H9 (cell line): ENCODE results near the gene IL15RA. TPM values are rescaled to one million over a fixed set of nuclear protein-coding genes. Genes with fewer than 3 reads are reported as not detected.

Experiments
- DNase-seq: peaks from one replicate; pipeline ENCODE4 v3.0.0-alpha.2; 2017
- H2AFZ ChIP-seq: one replicate; pipeline ENCODE4 v1.6.1; 2013; ENCODE audit warnings: mild to moderate bottlenecking, low read length, control low read depth, moderate library complexity
- H2AK5ac ChIP-seq: 2 replicates; pipeline ENCODE4 v1.6.1; 2013; ENCODE audit warnings: low read length, control low read depth, mixed read lengths; ENCODE audit not compliant: insufficient read length
- H2BK120ac ChIP-seq: one replicate; pipeline ENCODE4 v1.6.1; 2013; ENCODE audit warnings: low read depth, mild to moderate bottlenecking, low read length, control low read depth, inconsistent platforms; ENCODE audit not compliant: poor library complexity, severe bottlenecking
- H2BK12ac ChIP-seq: 2 replicates; pipeline ENCODE4 v1.6.1; 2013; ENCODE audit warnings: low read length, control low read depth, mixed read lengths, low read depth; ENCODE audit not compliant: insufficient read length
- H2BK15ac ChIP-seq: 2 replicates; pipeline ENCODE4 v1.6.1; 2013; ENCODE audit warnings: low read depth, low read length, control low read depth
- H2BK20ac ChIP-seq: one replicate; pipeline ENCODE4 v1.6.1; 2013; ENCODE audit warnings: low read depth, mild to moderate bottlenecking, low read length, control low read depth, inconsistent platforms; ENCODE audit not compliant: poor library complexity, severe bottlenecking
- H2BK5ac ChIP-seq: 2 replicates; pipeline ENCODE4 v1.6.1; 2013; ENCODE audit warnings: low read length, control low read depth, mixed read lengths; ENCODE audit not compliant: insufficient read length
- H3K14ac ChIP-seq: 2 replicates; pipeline ENCODE4 v1.6.1; 2013; ENCODE audit warnings: low read length, control low read depth; ENCODE audit not compliant: insufficient read depth
- H3K18ac ChIP-seq: 2 replicates; pipeline ENCODE4 v1.6.1; 2013; ENCODE audit warnings: low read depth, mild to moderate bottlenecking, mixed read lengths, low read length, control low read depth; ENCODE audit not compliant: insufficient read length
- H3K23ac ChIP-seq: 2 replicates; pipeline ENCODE4 v1.6.1; 2013; ENCODE audit warnings: low read length, control low read depth, mixed read lengths, low read depth; ENCODE audit not compliant: insufficient read length
- H3K23me2 ChIP-seq: 2 replicates; pipeline ENCODE4 v1.6.1; 2013; ENCODE audit warnings: low read depth, mild to moderate bottlenecking, mixed read lengths, low read length, control low read depth; ENCODE audit not compliant: insufficient read length, poor library complexity, severe bottlenecking
- H3K27ac ChIP-seq: 2 replicates; pipeline ENCODE4 v1.5.1; 2013; ENCODE audit warnings: low read length, control low read depth, mixed read lengths, low read depth; ENCODE audit not compliant: insufficient read length
- H3K27me3 ChIP-seq: 2 replicates; pipeline ENCODE4 v1.6.1; 2013; ENCODE audit warnings: low read length, control low read depth, inconsistent platforms; ENCODE audit not compliant: insufficient read depth
- H3K4ac ChIP-seq: 2 replicates; pipeline ENCODE4 v1.6.1; 2013; ENCODE audit warnings: low read depth, mild to moderate bottlenecking, control low read depth, inconsistent platforms, low read length, moderate library complexity
- H3K4me1 ChIP-seq: 2 replicates; pipeline ENCODE4 v1.6.1; 2013; ENCODE audit warnings: low read length, control low read depth, inconsistent platforms; ENCODE audit not compliant: insufficient read depth
- H3K4me2 ChIP-seq: 2 replicates; pipeline ENCODE4 v1.6.1; 2013; ENCODE audit warnings: low read length, control low read depth, mixed read lengths; ENCODE audit not compliant: insufficient read length, insufficient read depth
- H3K56ac ChIP-seq: 2 replicates; pipeline ENCODE4 v1.6.1; 2013; ENCODE audit warnings: low read depth, mild to moderate bottlenecking, mixed read lengths, low read length, control low read depth; ENCODE audit not compliant: insufficient read length
- H3K79me1 ChIP-seq: 2 replicates; pipeline ENCODE4 v1.6.1; 2013; ENCODE audit warnings: low read depth, mild to moderate bottlenecking, moderate library complexity, low read length, control low read depth, inconsistent platforms; ENCODE audit not compliant: insufficient read depth, poor library complexity, severe bottlenecking
- H3K79me2 ChIP-seq: 2 replicates; pipeline ENCODE4 v1.6.1; 2013; ENCODE audit warnings: low read length, control low read depth, inconsistent platforms; ENCODE audit not compliant: insufficient read depth
- H3K9ac ChIP-seq: 2 replicates; pipeline ENCODE4 v1.6.1; 2013; ENCODE audit warnings: low read length, control low read depth, mixed read lengths; ENCODE audit not compliant: insufficient read length; ENCODE audit errors: extremely low read depth
- H3K9me3 ChIP-seq: one replicate; pipeline ENCODE4 v1.6.1; 2013; ENCODE audit warnings: low read depth, low read length, inconsistent platforms; ENCODE audit not compliant: control insufficient read depth
- H3T11ph ChIP-seq: one replicate; pipeline ENCODE4 v1.6.1; 2013; ENCODE audit warnings: mild to moderate bottlenecking, low read length, control low read depth, inconsistent platforms
- H4K20me1 ChIP-seq: one replicate; pipeline ENCODE4 v1.6.1; 2013; ENCODE audit not compliant: control insufficient read depth, insufficient read length, insufficient read depth
- H4K5ac ChIP-seq: 2 replicates; pipeline ENCODE4 v1.6.1; 2013; ENCODE audit warnings: low read depth, mild to moderate bottlenecking, mixed read lengths, low read length, control low read depth; ENCODE audit not compliant: insufficient read length
- H4K8ac ChIP-seq: replicated peaks from 2 replicates; pipeline ENCODE4 v1.6.1; 2013; ENCODE audit warnings: low read length, control low read depth, mixed read lengths, low read depth; ENCODE audit not compliant: insufficient read length
- H4K91ac ChIP-seq: 2 replicates; pipeline ENCODE4 v1.6.1; 2013; ENCODE audit warnings: low read depth, mild to moderate bottlenecking, moderate library complexity, mixed read lengths, low read length, control low read depth; ENCODE audit not compliant: insufficient read length
- H3K27ac Mint-ChIP-seq, 3 experiments: 2 replicates in 2 of 3; 3 replicates in 1 of 3; pipeline ENCODE4 v1.8.0; 2020 to 2021; ENCODE audit warnings: mixed read lengths in 3 of 3, mild to moderate bottlenecking in 1 of 3, moderate library complexity in 1 of 3
- H3K27me3 Mint-ChIP-seq: 2 replicates; pipeline ENCODE4 v1.8.0; 2021; ENCODE audit warnings: low read depth, mild to moderate bottlenecking, moderate library complexity, mixed read lengths
- H3K36me3 Mint-ChIP-seq, 3 experiments: 2 replicates in 2 of 3; 3 replicates in 1 of 3; pipeline ENCODE4 v1.8.0; 2020 to 2021; ENCODE audit warnings: low read depth in 3 of 3, mixed read lengths in 3 of 3; ENCODE audit not compliant: insufficient read depth in 1 of 3
- H3K4me1 Mint-ChIP-seq, 2 experiments: 2 replicates each; pipeline ENCODE4 v1.8.0; 2020; ENCODE audit warnings: mixed read lengths in 2 of 2
- H3K4me3 Mint-ChIP-seq, 2 experiments: 2 replicates in 1 of 2; 3 replicates in 1 of 2; pipeline ENCODE4 v1.8.0; 2020 to 2021; ENCODE audit warnings: mild to moderate bottlenecking in 2 of 2, mixed read lengths in 2 of 2, moderate library complexity in 1 of 2
- H3K9me3 Mint-ChIP-seq, 2 experiments: 2 replicates in 1 of 2; 3 replicates in 1 of 2; pipeline ENCODE4 v1.8.0; 2020; ENCODE audit warnings: mild to moderate bottlenecking in 2 of 2, mixed read lengths in 2 of 2, moderate library complexity in 1 of 2
- WGBS: extraction: QIAGEN DNeasy Blood & Tissue Kit; methylation state at CpG from one replicate; pipeline ENCODE4 v1.1.7; 2013; ENCODE audit warnings: missing lambda C conversion rate, low lambda C conversion rate, mixed read lengths; ENCODE audit not compliant: insufficient read length; ENCODE audit errors: extremely low coverage; 5-methylcytosine and 5-hydroxymethylcytosine counted together
- total RNA-seq: library from RNA; stranded (reverse); gene quantifications from 2 replicates; pipeline ENCODE4 v1.2.1, GENCODE V29; 2021
- TF ChIP-seq, protein P1 (sequence below): fragments of 200-600 bp; sonication (generic); conservative IDR thresholded peaks from 3 replicates; pipeline ENCODE4 v1.8.0; 2021; ENCODE audit warnings: antibody characterized with exemption, mild to moderate bottlenecking

The IL15RA gene
- total RNA-seq, 1 experiment from 2014 or later, result 0.31 TPM

DNA sequence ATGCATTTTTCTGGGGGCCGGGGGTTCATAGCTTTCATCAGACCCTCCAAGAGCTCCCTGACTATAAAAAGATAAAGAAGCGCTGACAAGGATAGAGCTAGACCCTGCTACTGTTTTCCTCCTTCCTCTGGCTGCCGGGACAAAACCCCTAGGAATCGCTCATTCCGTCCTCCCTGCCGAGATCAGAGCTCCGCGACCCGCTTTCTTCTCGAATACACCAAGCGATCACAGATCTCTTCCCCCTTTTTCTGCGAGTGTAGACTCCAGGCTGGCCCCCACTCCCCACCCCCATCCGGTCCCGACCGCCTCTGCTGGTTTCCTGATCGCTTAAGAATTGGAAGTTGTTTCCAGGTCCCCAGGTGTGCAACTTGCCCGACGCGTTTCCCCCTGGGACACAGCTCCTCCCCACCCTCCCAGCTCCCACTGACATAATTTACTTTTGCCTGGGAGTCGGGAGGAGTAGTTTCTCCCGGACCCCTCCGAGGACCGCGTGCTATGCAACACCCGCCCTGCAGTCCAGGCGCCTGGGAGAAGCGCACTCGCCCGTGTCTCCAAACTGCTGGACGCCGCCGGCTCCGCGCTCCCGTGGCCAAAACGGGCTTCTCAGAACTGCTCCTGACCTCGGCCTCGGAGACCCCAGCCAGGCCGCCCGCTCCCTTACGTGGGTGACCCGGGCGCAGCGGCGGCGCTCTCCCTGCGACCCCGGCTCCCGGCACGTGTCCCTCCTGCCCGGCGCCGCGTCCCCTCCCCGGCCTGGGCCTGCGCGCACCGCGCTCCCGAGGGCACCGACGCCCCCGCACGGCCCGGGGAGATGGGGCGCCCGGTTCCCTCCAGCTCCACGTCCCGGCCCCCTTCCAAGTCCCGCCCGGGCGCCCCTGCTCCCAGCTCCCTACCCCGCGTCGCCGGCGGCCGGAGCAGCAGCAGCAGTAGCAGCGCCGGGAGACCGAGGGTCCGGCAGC lies 552 bp downstream of the IL15RA start:
- H3K27me3 Mint-ChIP-seq, result peaks cover 73% of the 10 kb centered on the region
- no peak overlapping the region for H3K9ac ChIP-seq
- peaks cover 7 to 9% of the 10 kb centered on the region in 2 experiments for H3K4me1 Mint-ChIP-seq

More for the DNA sequence above, 552 bp downstream of the IL15RA start:
- H2BK120ac ChIP-seq, result no peak overlapping the region
- H3K36me3 Mint-ChIP-seq, result peaks cover 0 to 2% (median 0%) of the 10 kb centered on the region in 3 experiments; a peak in 2 of 7 replicates
- no peaks in the 10 kb centered on the region for H4K20me1 ChIP-seq
- H2BK20ac ChIP-seq, result no peak overlapping the region
- H3K27ac ChIP-seq, result no peak overlapping the region
- H3K27ac Mint-ChIP-seq, result no peak overlapping the region
- no peak overlapping the region for H3K56ac ChIP-seq
- H3K4me2 ChIP-seq, result peak overlapping the region; percentile 48
- H2BK5ac ChIP-seq, result no peak overlapping the region
- no peak overlapping the region for H3T11ph ChIP-seq
- H3K9me3 Mint-ChIP-seq, result no peaks in the 10 kb centered on the region; a peak in 1 of 5 replicates
- H2AFZ ChIP-seq, result no peak overlapping the region
- H2AK5ac ChIP-seq, result no peak overlapping the region
- H4K91ac ChIP-seq, result no peak overlapping the region
- H3K79me1 ChIP-seq, result no peaks in the 10 kb centered on the region
- H3K23ac ChIP-seq, result no peak overlapping the region
- H3K4ac ChIP-seq, result no peak overlapping the region
- TF ChIP-seq, protein P1, sequence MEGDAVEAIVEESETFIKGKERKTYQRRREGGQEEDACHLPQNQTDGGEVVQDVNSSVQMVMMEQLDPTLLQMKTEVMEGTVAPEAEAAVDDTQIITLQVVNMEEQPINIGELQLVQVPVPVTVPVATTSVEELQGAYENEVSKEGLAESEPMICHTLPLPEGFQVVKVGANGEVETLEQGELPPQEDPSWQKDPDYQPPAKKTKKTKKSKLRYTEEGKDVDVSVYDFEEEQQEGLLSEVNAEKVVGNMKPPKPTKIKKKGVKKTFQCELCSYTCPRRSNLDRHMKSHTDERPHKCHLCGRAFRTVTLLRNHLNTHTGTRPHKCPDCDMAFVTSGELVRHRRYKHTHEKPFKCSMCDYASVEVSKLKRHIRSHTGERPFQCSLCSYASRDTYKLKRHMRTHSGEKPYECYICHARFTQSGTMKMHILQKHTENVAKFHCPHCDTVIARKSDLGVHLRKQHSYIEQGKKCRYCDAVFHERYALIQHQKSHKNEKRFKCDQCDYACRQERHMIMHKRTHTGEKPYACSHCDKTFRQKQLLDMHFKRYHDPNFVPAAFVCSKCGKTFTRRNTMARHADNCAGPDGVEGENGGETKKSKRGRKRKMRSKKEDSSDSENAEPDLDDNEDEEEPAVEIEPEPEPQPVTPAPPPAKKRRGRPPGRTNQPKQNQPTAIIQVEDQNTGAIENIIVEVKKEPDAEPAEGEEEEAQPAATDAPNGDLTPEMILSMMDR, result no peak
- DNase-seq, result peak; percentile 57
- H2BK12ac ChIP-seq, result no peak overlapping the region
- H2BK15ac ChIP-seq, result no peak overlapping the region
- H3K14ac ChIP-seq, result no peak overlapping the region
- no peaks in the 10 kb centered on the region for H3K79me2 ChIP-seq
- WGBS, result no CpG with 5 or more reads among the region's 82 CpGs
- H4K8ac ChIP-seq, result no peak overlapping the region
- no peak overlapping the region for H3K18ac ChIP-seq
- no peaks in the 10 kb centered on the region for H3K23me2 ChIP-seq
- peaks cover 10% of the 10 kb centered on the region; the same call in 1 of the 2 replicates for H3K27me3 ChIP-seq
- H3K4me1 ChIP-seq, result no peaks in the 10 kb centered on the region; the same call in 1 of the 2 replicates
- H4K5ac ChIP-seq, result no peak overlapping the region
- peak overlapping the region; percentile 72 to 90 for H3K4me3 Mint-ChIP-seq
- H3K9me3 ChIP-seq, result no peaks in the 10 kb centered on the region
